Measurements from ENCODE around the gene SYT6.

GRCh38 chr1:114099268-114099667 lies 54.4 kb downstream of the SYT6 start:
- TF ChIP-seq CTCF (IDR thresholded peaks at IDR 0.05 in 2 of 3, conservative IDR thresholded peaks at IDR 0.05 in 1 of 3; ENCODE audit: borderline replicate concordance in 1 of 3, insufficient read depth in 1 of 3, low read depth in 2 of 3, low read length in 2 of 3) = no peak
- TF ChIP-seq POLR2AphosphoS5 (IDR thresholded peaks at IDR 0.05; ENCODE audit: low read depth, low read length) = no peak
- TF ChIP-seq ZBTB33 (IDR thresholded peaks at IDR 0.05; ENCODE audit: extremely low read depth, insufficient replicate concordance, low read length) = no peak
- no peak for TF ChIP-seq EZH2phosphoT487 (IDR thresholded peaks at IDR 0.05; ENCODE audit: borderline replicate concordance)
- TF ChIP-seq POLR2A (IDR thresholded peaks at IDR 0.05; ENCODE audit: borderline replicate concordance, extremely low read depth, insufficient read depth, insufficient read length) = no peak
- TF ChIP-seq YY1 (IDR thresholded peaks at IDR 0.05; ENCODE audit: extremely low read depth, insufficient replicate concordance, low read depth, low read length) = no peak
- no peak for TF ChIP-seq EZH2 (IDR thresholded peaks at IDR 0.05)
- no peak for TF ChIP-seq ZFX (IDR thresholded peaks at IDR 0.05)
- no peak for TF ChIP-seq MAX (IDR thresholded peaks at IDR 0.05)
- TF ChIP-seq SIN3A (IDR thresholded peaks at IDR 0.05; ENCODE audit: low read depth) = no peak
